ENCODE data around the gene FMN2. TPM values are rescaled to one million over a fixed set of nuclear protein-coding genes. Genes with fewer than 3 reads are reported as not detected.

Gene FMN2
- total RNA-seq, 2 donors from 2014 or later = not detected

- no peak overlapping the region for H3K27ac Mint-ChIP-seq
- no peaks in the 10 kb centered on the region for H3K4me1 Mint-ChIP-seq (ENCODE audit: low read depth in 2 of 2)
- no peaks in the 10 kb centered on the region for H3K27me3 Mint-ChIP-seq
- no peak for DNase-seq (ENCODE audit: low spot score)
- peaks cover 3% of the 10 kb centered on the region for H3K9me3 Mint-ChIP-seq
- H3K36me3 Mint-ChIP-seq = no peaks in the 10 kb centered on the region
- H3K4me3 Mint-ChIP-seq = no peak overlapping the region
- ATAC-seq = no peak
These were observed 190.6 kb downstream of the FMN2 start for GRCh38 chr1:240282061-240282830.

- DNase-seq (ENCODE audit: low spot score) (no peak), ATAC-seq (no peak)
- Mint-ChIP-seq H3K9me3 (peaks cover 3% of the 10 kb centered on the region), H3K4me3 (no peak overlapping the region), H3K36me3 (no peaks in the 10 kb centered on the region), H3K4me1 (ENCODE audit: low read depth in 2 of 2) (no peaks in the 10 kb centered on the region), H3K27ac (no peak overlapping the region), H3K27me3 (no peaks in the 10 kb centered on the region)
These were observed 193.2 kb downstream of the FMN2 start for GRCh38 chr1:240284656-240285414.

- Mint-ChIP-seq H3K9me3 (peaks cover 3% of the 10 kb centered on the region), H3K36me3 (no peaks in the 10 kb centered on the region), H3K4me1 (ENCODE audit: low read depth in 2 of 2) (no peaks in the 10 kb centered on the region), H3K4me3 (no peak overlapping the region), H3K27me3 (no peaks in the 10 kb centered on the region), H3K27ac (no peak overlapping the region)
- DNase-seq (ENCODE audit: low spot score) = no peak
- no peak for ATAC-seq
These were observed 193.9 kb downstream of the FMN2 start for GRCh38 chr1:240285540-240285939.

- H3K4me1 Mint-ChIP-seq (ENCODE audit: low read depth in 2 of 2) = no peaks in the 10 kb centered on the region
- no peaks in the 10 kb centered on the region for H3K27me3 Mint-ChIP-seq
- H3K4me3 Mint-ChIP-seq = no peak overlapping the region
- no peak overlapping the region for H3K27ac Mint-ChIP-seq
- H3K9me3 Mint-ChIP-seq = peaks cover 3% of the 10 kb centered on the region
- DNase-seq (ENCODE audit: low spot score) (no peak), ATAC-seq (no peak)
- H3K36me3 Mint-ChIP-seq = no peaks in the 10 kb centered on the region
These were observed 196.0 kb downstream of the FMN2 start for GRCh38 chr1:240287722-240288121.

- no peak overlapping the region for H3K27ac Mint-ChIP-seq
- ATAC-seq = no peak
- no peak overlapping the region for H3K4me3 Mint-ChIP-seq
- DNase-seq (ENCODE audit: low spot score) = no peak
- no peaks in the 10 kb centered on the region for H3K27me3 Mint-ChIP-seq
- no peaks in the 10 kb centered on the region for H3K36me3 Mint-ChIP-seq
- H3K9me3 Mint-ChIP-seq = no peaks in the 10 kb centered on the region
- no peaks in the 10 kb centered on the region for H3K4me1 Mint-ChIP-seq (ENCODE audit: low read depth in 2 of 2)
These were observed 202.0 kb downstream of the FMN2 start for GRCh38 chr1:240293706-240294105.

GRCh38 chr1:240294566-240294965 is 202.9 kb downstream of the FMN2 start:
- Mint-ChIP-seq H3K36me3 (no peaks in the 10 kb centered on the region), H3K4me3 (no peak overlapping the region), H3K9me3 (no peaks in the 10 kb centered on the region), H3K27ac (no peak overlapping the region), H3K4me1 (ENCODE audit: low read depth in 2 of 2) (no peaks in the 10 kb centered on the region), H3K27me3 (no peaks in the 10 kb centered on the region)
- DNase-seq (ENCODE audit: low spot score) (no peak), ATAC-seq (no peak)

GRCh38 chr1:240295811-240296210 is 204.1 kb downstream of the FMN2 start:
- Mint-ChIP-seq H3K36me3 (no peaks in the 10 kb centered on the region), H3K9me3 (no peaks in the 10 kb centered on the region), H3K4me3 (no peak overlapping the region), H3K27ac (no peak overlapping the region), H3K27me3 (no peaks in the 10 kb centered on the region), H3K4me1 (ENCODE audit: low read depth in 2 of 2) (no peaks in the 10 kb centered on the region)
- DNase-seq (ENCODE audit: low spot score) = no peak
- ATAC-seq = no peak

- Mint-ChIP-seq H3K4me1 (ENCODE audit: low read depth in 2 of 2) (no peaks in the 10 kb centered on the region), H3K4me3 (no peak overlapping the region), H3K36me3 (peaks cover 4% of the 10 kb centered on the region), H3K9me3 (peaks cover 7% of the 10 kb centered on the region), H3K27me3 (no peaks in the 10 kb centered on the region), H3K27ac (no peak overlapping the region)
- DNase-seq (ENCODE audit: low spot score) (no peak), ATAC-seq (no peak)
These were observed 212.8 kb downstream of the FMN2 start for GRCh38 chr1:240304466-240304865.

GRCh38 chr1:240306673-240307072 is 215.0 kb downstream of the FMN2 start:
- H3K4me3 Mint-ChIP-seq = no peak overlapping the region
- no peaks in the 10 kb centered on the region for H3K4me1 Mint-ChIP-seq (ENCODE audit: low read depth in 2 of 2)
- H3K27ac Mint-ChIP-seq = no peak overlapping the region
- ATAC-seq (no peak), DNase-seq (ENCODE audit: low spot score) (no peak)
- H3K27me3 Mint-ChIP-seq = no peaks in the 10 kb centered on the region
- peaks cover 7% of the 10 kb centered on the region for H3K9me3 Mint-ChIP-seq
- H3K36me3 Mint-ChIP-seq = peaks cover 4% of the 10 kb centered on the region

- no peak for DNase-seq (ENCODE audit: low spot score)
- Mint-ChIP-seq H3K27me3 (no peaks in the 10 kb centered on the region), H3K27ac (no peak overlapping the region), H3K4me3 (no peak overlapping the region), H3K36me3 (peaks cover 4% of the 10 kb centered on the region), H3K9me3 (peaks cover 11% of the 10 kb centered on the region), H3K4me1 (ENCODE audit: low read depth in 2 of 2) (no peaks in the 10 kb centered on the region)
- ATAC-seq = no peak
These were observed 216.4 kb downstream of the FMN2 start for GRCh38 chr1:240308096-240308495.

- Mint-ChIP-seq H3K4me3 (no peak overlapping the region), H3K27ac (no peak overlapping the region), H3K27me3 (no peaks in the 10 kb centered on the region), H3K36me3 (peaks cover 4% of the 10 kb centered on the region), H3K9me3 (peaks cover 8% of the 10 kb centered on the region), H3K4me1 (ENCODE audit: low read depth in 2 of 2) (no peaks in the 10 kb centered on the region)
- ATAC-seq (no peak), DNase-seq (ENCODE audit: low spot score) (no peak)
These were observed 218.1 kb downstream of the FMN2 start for GRCh38 chr1:240309769-240310168.

GRCh38 chr1:240310226-240310925 is 218.7 kb downstream of the FMN2 start:
- Mint-ChIP-seq H3K27me3 (no peaks in the 10 kb centered on the region), H3K4me3 (no peak overlapping the region), H3K9me3 (peaks cover 8% of the 10 kb centered on the region), H3K36me3 (peaks cover 4% of the 10 kb centered on the region), H3K27ac (no peak overlapping the region), H3K4me1 (ENCODE audit: low read depth in 2 of 2) (no peaks in the 10 kb centered on the region)
- no peak for ATAC-seq
- DNase-seq (ENCODE audit: low spot score) = no peak

- H3K27ac Mint-ChIP-seq = no peak overlapping the region
- DNase-seq (ENCODE audit: low spot score) (no peak), ATAC-seq (no peak)
- H3K4me3 Mint-ChIP-seq = no peak overlapping the region
- no peaks in the 10 kb centered on the region for H3K4me1 Mint-ChIP-seq (ENCODE audit: low read depth in 2 of 2)
- H3K36me3 Mint-ChIP-seq = no peaks in the 10 kb centered on the region
- H3K27me3 Mint-ChIP-seq = no peaks in the 10 kb centered on the region
- H3K9me3 Mint-ChIP-seq = peaks cover 8% of the 10 kb centered on the region
These were observed 221.2 kb downstream of the FMN2 start for GRCh38 chr1:240312872-240313271.
